Measurements from ENCODE around the gene TTLL11.
"Not testable (repeated sequence)": the region's sequence is repeated elsewhere in the genome, so short reads cannot be mapped to it uniquely, and the experiment has no call there.

TTLL11 gene

DNA sequence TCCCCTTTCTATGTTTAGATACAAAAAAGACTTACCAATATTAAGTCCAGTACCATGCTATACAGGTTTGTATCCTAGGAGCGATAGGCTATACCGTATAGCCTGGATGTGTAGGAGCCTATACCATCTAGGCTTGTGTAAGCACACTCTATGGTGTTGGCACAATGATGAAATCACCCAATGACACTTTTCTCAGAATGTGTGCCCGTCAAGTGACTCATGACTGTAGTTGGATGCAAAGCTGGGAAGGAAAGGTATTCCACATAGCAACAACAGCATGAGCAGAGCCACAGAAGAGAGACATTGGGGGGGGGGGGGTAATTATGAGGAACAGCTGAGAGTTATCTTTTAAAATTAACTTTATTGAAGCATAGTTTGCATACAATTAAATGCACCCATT is 63.2 kb downstream of the TTLL11 start:
- DNase-seq (ENCODE audit: low read depth, low spot score): no peak
- H3K4me3 ChIP-seq (ENCODE audit: low read length): no peak overlapping the region

GRCh38 chr9:122028089-122028488 is 65.0 kb downstream of the TTLL11 start:
- no peak overlapping the region for H3K4me3 ChIP-seq (ENCODE audit: low read length)
- no peak for DNase-seq (ENCODE audit: low read depth, low spot score)

DNA sequence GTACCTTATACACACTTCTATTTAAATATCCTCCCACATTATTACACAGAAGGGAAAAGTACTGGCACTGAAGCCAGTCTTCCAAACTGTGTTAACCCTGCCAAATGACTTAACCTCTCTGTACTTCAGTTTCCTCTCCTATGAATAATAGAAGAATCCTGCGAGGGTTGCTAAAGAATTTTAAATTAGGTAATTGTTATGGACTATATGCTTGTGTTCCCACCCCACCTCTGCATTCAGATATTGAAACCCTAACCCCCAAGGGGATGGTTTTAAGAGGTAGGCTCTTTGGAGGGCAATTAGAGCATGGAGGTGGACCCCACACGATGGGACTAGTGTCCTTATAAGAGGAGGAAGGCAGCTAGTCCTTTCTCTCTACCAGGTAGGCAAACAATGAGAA is 72.7 kb downstream of the TTLL11 start:
- DNase-seq (ENCODE audit: low read depth, low spot score): no peak
- no peak overlapping the region for H3K4me3 ChIP-seq (ENCODE audit: low read length)

GRCh38 chr9:122016744-122017143 is 76.4 kb downstream of the TTLL11 start:
- DNase-seq (ENCODE audit: low read depth, low spot score): no peak

DNA sequence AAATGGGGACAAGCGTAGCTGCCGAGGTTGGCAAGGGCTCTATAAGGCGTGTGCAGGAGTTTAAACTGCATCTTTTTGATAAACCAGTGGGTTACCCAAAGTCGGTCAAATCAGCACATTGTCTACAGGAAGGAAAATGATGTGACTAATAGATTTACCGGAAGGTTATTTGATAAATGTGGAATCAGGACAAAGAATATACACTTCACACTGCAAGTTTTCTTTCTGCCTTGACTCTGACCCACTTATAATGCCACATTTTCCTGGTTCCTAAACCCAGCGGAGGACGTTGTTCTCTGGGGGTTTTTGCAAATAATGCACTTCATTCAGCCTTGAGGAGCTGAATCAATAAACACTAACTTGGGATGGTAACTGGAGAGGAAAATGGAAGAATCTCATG is 76.8 kb downstream of the TTLL11 start:
- no peak for DNase-seq (ENCODE audit: low read depth, low spot score)
- H3K4me3 ChIP-seq (ENCODE audit: low read length): no peak overlapping the region

More at GRCh38 chr9:122016744-122017143, 76.4 kb downstream of the TTLL11 start:
- no peak overlapping the region for H3K4me3 ChIP-seq (ENCODE audit: low read length)

DNA sequence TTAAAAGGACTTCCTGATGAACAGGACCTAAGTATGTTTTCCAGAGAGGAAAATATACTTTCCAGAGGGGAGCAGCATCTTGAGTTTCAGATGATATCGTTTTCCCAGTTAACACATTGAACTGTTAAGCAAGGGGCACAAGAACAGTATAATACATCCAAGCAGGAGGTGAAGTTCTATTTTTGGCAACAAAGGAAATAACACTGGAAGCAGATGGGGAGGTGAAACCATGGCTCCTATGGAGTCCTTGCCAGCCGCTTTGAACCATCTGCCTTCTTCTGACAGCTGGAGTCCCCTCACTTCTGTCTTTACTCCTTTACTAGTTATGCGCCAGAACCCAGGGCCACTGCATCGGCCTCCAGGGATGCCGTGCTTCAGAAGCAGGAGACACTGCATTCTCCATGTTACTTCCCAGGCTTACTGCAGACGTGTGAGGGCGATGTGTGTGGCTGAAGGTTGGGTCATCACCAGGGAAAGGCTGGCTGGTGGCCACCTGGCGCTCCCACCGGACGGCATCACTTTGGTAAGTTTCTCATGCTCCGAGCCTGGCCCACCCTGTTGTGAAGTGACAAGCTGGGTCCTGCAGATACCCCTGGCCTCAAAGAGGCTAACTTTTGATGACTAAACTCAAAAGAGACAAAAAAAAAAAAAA is 77.8 kb downstream of the TTLL11 start:
- no peak for DNase-seq (ENCODE audit: low read depth, low spot score)
- no peak overlapping the region for H3K4me3 ChIP-seq (ENCODE audit: low read length)

GRCh38 chr9:122011818-122012498 is 81.2 kb downstream of the TTLL11 start:
- no peak overlapping the region for H3K4me3 ChIP-seq (ENCODE audit: low read length)
- no peak for DNase-seq (ENCODE audit: low read depth, low spot score)

- no peak for DNase-seq (ENCODE audit: low read depth, low spot score)
- H3K4me3 ChIP-seq (ENCODE audit: low read length): no peak overlapping the region
Observed at GRCh38 chr9:122008559-122008958, 84.5 kb downstream of the TTLL11 start.

- H3K4me3 ChIP-seq (ENCODE audit: low read length): no peak overlapping the region
- DNase-seq (ENCODE audit: low read depth, low spot score): no peak
Observed at GRCh38 chr9:122007837-122008236, 85.3 kb downstream of the TTLL11 start.

- DNase-seq (ENCODE audit: low read depth, low spot score): no peak
- no peak overlapping the region for H3K4me3 ChIP-seq (ENCODE audit: low read length)
Observed at GRCh38 chr9:122005597-122005996, 87.5 kb downstream of the TTLL11 start.

DNA sequence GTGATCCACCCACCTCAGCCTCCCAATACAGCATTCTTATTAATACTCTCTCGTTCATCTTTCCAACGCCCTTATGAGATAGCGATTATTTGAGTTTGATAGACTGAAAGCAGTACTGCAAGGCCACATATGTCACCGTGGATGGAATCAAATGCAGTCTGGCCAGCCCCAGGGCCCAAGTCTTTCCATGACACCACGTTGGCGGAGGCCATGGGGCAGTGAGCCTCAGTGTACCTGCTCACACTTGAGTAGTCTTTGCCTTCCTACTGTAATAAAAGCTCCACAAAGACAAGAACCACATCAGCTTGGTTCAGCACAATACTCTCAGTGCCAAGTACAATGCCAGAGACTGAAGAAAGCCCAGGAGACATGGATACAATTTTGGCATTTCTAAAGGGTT is 88.5 kb downstream of the TTLL11 start:
- no peak for DNase-seq (ENCODE audit: low read depth, low spot score)
- H3K4me3 ChIP-seq (ENCODE audit: low read length): no peak overlapping the region

DNA sequence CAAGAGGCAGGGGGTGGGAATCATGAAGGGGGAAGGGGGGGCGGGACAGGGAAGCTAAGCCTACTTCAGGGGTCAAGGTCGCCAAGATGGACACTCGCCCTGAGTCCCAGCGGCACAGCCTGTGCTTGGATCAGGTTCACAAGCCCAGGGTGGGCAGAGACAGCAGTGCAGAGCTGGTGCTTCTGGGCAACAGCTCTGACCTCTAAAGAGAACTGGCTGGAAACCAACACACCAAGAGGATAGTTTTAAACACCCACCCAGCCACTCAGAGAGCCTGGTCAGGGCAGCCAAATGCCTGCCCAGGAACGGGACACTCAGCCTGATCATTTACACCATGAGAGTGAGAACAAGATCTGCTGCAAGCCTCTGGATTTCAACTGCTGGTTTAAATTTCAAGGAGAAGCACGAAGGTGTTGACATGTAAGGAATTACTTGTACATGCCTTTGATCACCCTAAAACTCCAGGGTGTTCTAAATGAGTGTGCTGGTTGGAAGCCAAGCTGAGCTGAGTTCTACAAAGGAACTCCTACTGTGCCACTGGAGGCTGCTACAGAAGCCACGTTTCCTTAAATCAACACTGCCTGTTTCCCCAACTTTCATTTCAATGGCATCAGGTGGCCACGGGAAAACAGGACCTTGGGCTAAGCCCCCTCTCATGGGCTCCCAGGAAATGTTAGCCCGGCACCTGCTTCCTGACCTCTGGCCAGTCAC is 91.5 kb downstream of the TTLL11 start:
- H3K4me3 ChIP-seq (ENCODE audit: low read length): no peak overlapping the region
- DNase-seq (ENCODE audit: low read depth, low spot score): no peak

GRCh38 chr9:122000526-122000925 is 92.6 kb downstream of the TTLL11 start:
- DNase-seq (ENCODE audit: low read depth, low spot score); H3K4me3 ChIP-seq (ENCODE audit: low read length): not testable (repeated sequence)

DNA sequence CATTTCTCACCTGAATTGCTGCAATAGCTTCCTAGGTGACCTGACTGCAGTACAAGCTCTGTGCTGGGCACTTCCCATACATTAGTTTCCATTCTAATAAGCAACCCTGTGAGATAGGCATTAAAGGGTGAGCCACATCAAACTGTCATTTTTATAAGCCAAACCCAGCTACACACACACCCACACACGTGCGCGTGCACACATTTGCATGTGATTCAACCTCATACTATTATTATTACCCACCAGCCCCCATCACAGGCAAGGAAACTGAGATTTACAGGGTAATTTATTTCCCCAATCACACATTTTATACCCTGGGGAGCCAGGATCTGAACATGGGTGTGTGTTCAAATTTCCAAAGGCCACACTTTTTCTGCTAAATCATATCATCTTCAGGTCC is 93.6 kb downstream of the TTLL11 start:
- no peak overlapping the region for H3K4me3 ChIP-seq (ENCODE audit: low read length)
- no peak for DNase-seq (ENCODE audit: low read depth, low spot score)

DNA sequence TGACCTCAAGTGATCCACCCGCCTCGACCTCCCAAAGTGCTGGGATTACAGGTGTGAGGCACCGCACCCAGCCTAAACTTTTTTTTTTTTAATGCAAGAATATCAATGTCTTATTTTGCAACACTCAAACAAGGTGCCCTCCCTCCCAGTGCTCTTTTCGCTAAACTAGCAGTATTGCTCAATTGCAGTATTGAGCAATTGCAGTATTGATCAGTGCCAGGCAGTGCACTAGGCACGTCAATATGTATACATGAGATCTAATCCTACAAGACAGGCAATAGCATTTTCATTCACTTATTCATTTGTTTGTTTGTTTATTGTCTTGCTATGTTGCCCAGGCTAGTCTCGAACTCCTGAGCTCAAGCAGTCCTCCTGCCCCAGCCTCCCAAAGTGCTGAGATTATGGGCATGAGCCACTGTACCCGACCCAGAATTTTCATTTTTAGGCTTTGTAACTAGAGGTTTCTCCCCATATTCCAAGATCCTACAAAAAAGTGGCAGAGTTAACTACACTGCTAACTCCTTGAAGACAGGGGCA is 94.5 kb downstream of the TTLL11 start:
- no peak for DNase-seq (ENCODE audit: low read depth, low spot score)
- no peak overlapping the region for H3K4me3 ChIP-seq (ENCODE audit: low read length)

- no peak for DNase-seq (ENCODE audit: low read depth, low spot score)
- no peak overlapping the region for H3K4me3 ChIP-seq (ENCODE audit: low read length)
Observed at GRCh38 chr9:121997791-121998190, 95.3 kb downstream of the TTLL11 start.

GRCh38 chr9:121996783-121997182 is 96.3 kb downstream of the TTLL11 start:
- H3K4me3 ChIP-seq (ENCODE audit: low read length): no peak overlapping the region
- DNase-seq (ENCODE audit: low read depth, low spot score): no peak

GRCh38 chr9:121995997-121996396 is 97.1 kb downstream of the TTLL11 start:
- no peak overlapping the region for H3K4me3 ChIP-seq (ENCODE audit: low read length)
- DNase-seq (ENCODE audit: low read depth, low spot score): no peak

- H3K4me3 ChIP-seq (ENCODE audit: low read length): no peak overlapping the region
- peak; percentile 73 for DNase-seq (ENCODE audit: low read depth, low spot score)
Observed at GRCh38 chr9:121992571-121993212, 100.4 kb downstream of the TTLL11 start.

DNA sequence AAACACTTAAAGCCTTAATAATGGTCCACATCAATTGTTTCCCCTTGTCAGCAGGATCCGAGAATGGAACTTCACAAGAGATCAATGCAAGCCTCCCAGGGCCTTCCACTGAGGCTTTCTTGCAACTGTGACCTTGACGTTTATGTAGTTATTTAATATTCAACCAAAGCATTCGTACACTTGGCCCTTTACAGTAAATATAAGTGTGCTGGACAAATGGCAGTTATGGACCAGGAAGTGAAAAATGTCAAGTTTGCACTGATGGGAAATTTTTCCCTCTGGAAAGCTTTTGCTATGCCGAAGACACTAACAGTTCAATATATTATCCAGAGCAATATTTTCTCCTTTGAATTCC is 101.8 kb downstream of the TTLL11 start:
- H3K4me3 ChIP-seq (ENCODE audit: low read length): no peak overlapping the region
- DNase-seq (ENCODE audit: low read depth, low spot score): no peak

Data from Jurkat, Clone E6-1 (cell line).